ENCODE data around the gene SAMD11. TPM values are rescaled to one million over a fixed set of nuclear protein-coding genes. Genes with fewer than 3 reads are reported as not detected.

The SAMD11 gene
- total and polyA plus RNA-seq, 2 of the 13 experiments (the other 11 are each of a cell fraction or from before 2014, with no cell fraction given), result 0.11 TPM; not detected in 1

- TF ChIP-seq, protein P1, sequence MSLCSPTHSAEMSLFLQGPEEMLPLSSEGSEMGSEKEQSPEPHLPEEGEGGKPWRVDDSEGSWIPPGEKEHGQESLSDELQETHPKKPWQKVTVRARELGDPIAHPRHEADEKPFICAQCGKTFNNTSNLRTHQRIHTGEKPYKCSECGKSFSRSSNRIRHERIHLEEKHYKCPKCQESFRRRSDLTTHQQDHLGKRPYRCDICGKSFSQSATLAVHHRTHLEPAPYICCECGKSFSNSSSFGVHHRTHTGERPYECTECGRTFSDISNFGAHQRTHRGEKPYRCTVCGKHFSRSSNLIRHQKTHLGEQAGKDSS (CRISPR knock-in tag; IDR thresholded peaks at IDR 0.05; ENCODE audit: borderline replicate concordance, low read depth), result peak; percentile 57; the same call in 1 of the 2 replicates
- TF ChIP-seq ZNF614 (CRISPR knock-in tag; IDR thresholded peaks at IDR 0.05; ENCODE audit: borderline replicate concordance) (no peak; the same call in 1 of the 2 replicates), RBM22 (optimal IDR thresholded peaks at IDR 0.05; ENCODE audit: low read length) (no peak), FOXK1 (CRISPR knock-in tag; IDR thresholded peaks at IDR 0.05; ENCODE audit: borderline replicate concordance, low read depth) (no peak), KDM1A (CRISPR knock-in tag; IDR thresholded peaks at IDR 0.05) (no peak), BRD4 (CRISPR knock-in tag; IDR thresholded peaks at IDR 0.05) (0 out of 2 replicates have a peak, but pooled peaks have one; percentile 47), NCOA1 (CRISPR knock-in tag; IDR thresholded peaks at IDR 0.05) (no peak), ATF7-NPFF (CRISPR knock-in tag; IDR thresholded peaks at IDR 0.05; ENCODE audit: low read depth) (no peak), ZNF605 (CRISPR knock-in tag; IDR thresholded peaks at IDR 0.05) (0 out of 2 replicates have a peak, but pooled peaks have one; percentile 59), SMAD1 (CRISPR knock-in tag; IDR thresholded peaks at IDR 0.05; ENCODE audit: borderline replicate concordance, low read depth) (0 out of 2 replicates have a peak, but pooled peaks have one; percentile 47), ZNF30 (CRISPR knock-in tag; IDR thresholded peaks at IDR 0.05) (no peak), SUZ12 (IDR thresholded peaks at IDR 0.05; ENCODE audit: low read depth, low read length) (no peak; the same call in 1 of the 2 replicates), ATM (IDR thresholded peaks at IDR 0.05; ENCODE audit: borderline replicate concordance) (no peak), ZBTB14 (CRISPR knock-in tag; IDR thresholded peaks at IDR 0.05) (no peak), ZNF326 (CRISPR knock-in tag; IDR thresholded peaks at IDR 0.05; ENCODE audit: borderline replicate concordance) (no peak), REST (IDR thresholded peaks at IDR 0.05; ENCODE audit: borderline replicate concordance in 1 of 2, low read depth in 1 of 2, low read length in 2 of 2) (no peak), PHF5A (CRISPR knock-in tag; IDR thresholded peaks at IDR 0.05; ENCODE audit: low read depth, unreplicated experiment) (no peak), ZNF10 (CRISPR knock-in tag; IDR thresholded peaks at IDR 0.05; ENCODE audit: borderline replicate concordance, low read depth) (no peak), ZKSCAN8 (CRISPR knock-in tag; IDR thresholded peaks at IDR 0.05; ENCODE audit: borderline replicate concordance) (no peak), RFX5 (IDR thresholded peaks at IDR 0.05; ENCODE audit: low read depth, low read length) (no peak)
- TF ChIP-seq, protein P2, sequence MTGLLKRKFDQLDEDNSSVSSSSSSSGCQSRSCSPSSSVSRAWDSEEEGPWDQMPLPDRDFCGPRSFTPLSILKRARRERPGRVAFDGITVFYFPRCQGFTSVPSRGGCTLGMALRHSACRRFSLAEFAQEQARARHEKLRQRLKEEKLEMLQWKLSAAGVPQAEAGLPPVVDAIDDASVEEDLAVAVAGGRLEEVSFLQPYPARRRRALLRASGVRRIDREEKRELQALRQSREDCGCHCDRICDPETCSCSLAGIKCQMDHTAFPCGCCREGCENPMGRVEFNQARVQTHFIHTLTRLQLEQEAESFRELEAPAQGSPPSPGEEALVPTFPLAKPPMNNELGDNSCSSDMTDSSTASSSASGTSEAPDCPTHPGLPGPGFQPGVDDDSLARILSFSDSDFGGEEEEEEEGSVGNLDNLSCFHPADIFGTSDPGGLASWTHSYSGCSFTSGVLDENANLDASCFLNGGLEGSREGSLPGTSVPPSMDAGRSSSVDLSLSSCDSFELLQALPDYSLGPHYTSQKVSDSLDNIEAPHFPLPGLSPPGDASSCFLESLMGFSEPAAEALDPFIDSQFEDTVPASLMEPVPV (CRISPR knock-in tag; IDR thresholded peaks at IDR 0.05), result peak; percentile 86; the same call in 1 of the 2 replicates
- TF ChIP-seq, protein P3, sequence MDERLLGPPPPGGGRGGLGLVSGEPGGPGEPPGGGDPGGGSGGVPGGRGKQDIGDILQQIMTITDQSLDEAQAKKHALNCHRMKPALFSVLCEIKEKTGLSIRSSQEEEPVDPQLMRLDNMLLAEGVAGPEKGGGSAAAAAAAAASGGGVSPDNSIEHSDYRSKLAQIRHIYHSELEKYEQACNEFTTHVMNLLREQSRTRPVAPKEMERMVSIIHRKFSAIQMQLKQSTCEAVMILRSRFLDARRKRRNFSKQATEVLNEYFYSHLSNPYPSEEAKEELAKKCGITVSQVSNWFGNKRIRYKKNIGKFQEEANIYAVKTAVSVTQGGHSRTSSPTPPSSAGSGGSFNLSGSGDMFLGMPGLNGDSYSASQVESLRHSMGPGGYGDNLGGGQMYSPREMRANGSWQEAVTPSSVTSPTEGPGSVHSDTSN (CRISPR knock-in tag; IDR thresholded peaks at IDR 0.05), result no peak
Measured at GRCh38 chr1:966704-967300, 43.1 kb downstream of the SAMD11 start (continued).

Data from HepG2 (cell line).